ENCODE data around the gene LEMD2. TPM values are rescaled to one million over a fixed set of nuclear protein-coding genes. Genes with fewer than 3 reads are reported as not detected.
A peak's percentile ranks its signal among the peaks of the same experiment; 100 is the strongest.

LEMD2 gene
- total and polyA plus RNA-seq, 5 donors from 2014 or later: 25.7 to 102 (median 32.1) TPM

DNA sequence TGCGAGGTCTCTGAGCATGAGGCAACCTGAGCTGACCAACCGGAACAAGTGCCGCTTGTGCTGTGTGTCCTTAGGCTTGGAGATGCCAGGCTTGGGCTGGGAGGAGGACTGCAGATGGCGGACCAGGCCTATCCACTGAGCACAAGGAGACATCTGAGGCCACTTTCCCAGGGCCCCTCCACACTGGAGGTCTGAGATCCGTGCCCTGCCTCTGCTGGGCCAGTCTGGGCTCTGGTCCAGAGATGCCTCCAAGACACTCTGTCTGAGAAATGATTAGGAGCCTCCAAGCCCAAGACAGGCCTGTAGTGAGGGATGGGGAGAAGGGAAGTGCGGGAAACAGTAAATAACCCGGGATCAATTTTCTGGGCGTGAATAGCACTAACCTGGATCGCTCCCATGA, 17.9 kb upstream of the LEMD2 start:
- ATAC-seq (ENCODE audit: low read depth in 2 of 2): no peak
- Histone ChIP-seq H3K4me1 (ENCODE audit: control insufficient read depth, insufficient read depth, low read length, poor library complexity, severe bottlenecking) (peaks cover 15% of the 10 kb centered on the region), H3K4me3 (ENCODE audit: low read depth, low read length) (no peak overlapping the region), H3K27me3 (ENCODE audit: control insufficient read depth, insufficient read depth, low read length) (peaks cover 9% of the 10 kb centered on the region), H3K27ac (ENCODE audit: insufficient read depth, low read length, poor library complexity, severe bottlenecking) (no peak overlapping the region), H3K36me3 (ENCODE audit: control insufficient read depth, insufficient read depth, low read length) (no peaks in the 10 kb centered on the region), H3K9me3 (ENCODE audit: control insufficient read depth in 2 of 2, low read length in 2 of 2) (no peaks in the 10 kb centered on the region)
- H3K9me3 Mint-ChIP-seq: peaks cover 0 to 4% (median 0%) of the 10 kb centered on the region in 7 donors
- no peak overlapping the region for H3K27ac Mint-ChIP-seq
- no peak overlapping the region for H3K4me3 Mint-ChIP-seq
- DNase-seq: no peak
- H3K4me1 Mint-ChIP-seq: peaks cover 8 to 23% (median 15%) of the 10 kb centered on the region in 4 donors
- no peaks in the 10 kb centered on the region for H3K36me3 Mint-ChIP-seq
- H3K27me3 Mint-ChIP-seq: peaks cover 50% of the 10 kb centered on the region

DNA sequence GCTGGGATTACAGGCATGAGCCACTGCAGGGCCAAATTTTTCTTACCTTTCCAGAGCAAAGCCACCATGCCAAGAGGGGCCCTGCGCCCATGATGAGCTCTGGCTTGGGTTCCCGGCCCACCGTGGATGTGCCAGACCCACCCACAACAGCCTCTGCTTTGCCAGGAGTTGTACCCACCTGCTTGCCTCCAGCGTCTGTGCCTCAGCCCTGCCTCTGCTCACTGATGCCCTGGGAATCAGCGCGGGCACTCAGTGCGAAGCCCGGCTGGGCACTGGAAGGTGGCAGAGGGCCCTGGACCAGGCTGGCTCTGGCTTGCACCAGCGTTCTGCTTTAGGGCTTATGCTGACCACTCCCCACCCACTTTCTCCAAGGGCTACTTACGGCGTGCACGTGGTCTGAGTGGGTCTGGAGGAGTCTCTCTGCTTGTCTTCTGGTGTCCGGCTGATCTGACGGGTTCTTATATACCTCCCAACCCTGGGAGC, 14.7 kb upstream of the LEMD2 start, which contains the start of gene MLN:
Gene MLN, minus strand, starts transcription at position 433 of the 483 bp plus-strand sequence. CDS start 2,840 bp downstream, outside the sequence.
- Histone ChIP-seq H3K4me1 (ENCODE audit: control insufficient read depth, insufficient read depth, low read length, poor library complexity, severe bottlenecking) (peaks cover 15% of the 10 kb centered on the region), H3K27me3 (ENCODE audit: control insufficient read depth, insufficient read depth, low read length) (peaks cover 2% of the 10 kb centered on the region), H3K27ac (ENCODE audit: insufficient read depth, low read length, poor library complexity, severe bottlenecking) (no peak within 1 kb of the TSS), H3K9me3 (ENCODE audit: control insufficient read depth in 2 of 2, low read length in 2 of 2) (no peaks in the 10 kb centered on the region), H3K36me3 (ENCODE audit: control insufficient read depth, insufficient read depth, low read length) (no peaks in the 10 kb centered on the region), H3K4me3 (ENCODE audit: low read depth, low read length) (no peak within 1 kb of the TSS)
- ATAC-seq (ENCODE audit: low read depth in 2 of 2) (no peak), DNase-seq (no peak)
- no peaks in the 10 kb centered on the region for H3K9me3 Mint-ChIP-seq
- peak within 1 kb of the TSS in 1 of 3 donors; percentile 10 for H3K27ac Mint-ChIP-seq
- H3K36me3 Mint-ChIP-seq: no peaks in the 10 kb centered on the region
- no peak within 1 kb of the TSS for H3K4me3 Mint-ChIP-seq
- H3K27me3 Mint-ChIP-seq: peaks cover 37% of the 10 kb centered on the region
- peaks cover 8 to 17% (median 14%) of the 10 kb centered on the region in 4 donors for H3K4me1 Mint-ChIP-seq

DNA sequence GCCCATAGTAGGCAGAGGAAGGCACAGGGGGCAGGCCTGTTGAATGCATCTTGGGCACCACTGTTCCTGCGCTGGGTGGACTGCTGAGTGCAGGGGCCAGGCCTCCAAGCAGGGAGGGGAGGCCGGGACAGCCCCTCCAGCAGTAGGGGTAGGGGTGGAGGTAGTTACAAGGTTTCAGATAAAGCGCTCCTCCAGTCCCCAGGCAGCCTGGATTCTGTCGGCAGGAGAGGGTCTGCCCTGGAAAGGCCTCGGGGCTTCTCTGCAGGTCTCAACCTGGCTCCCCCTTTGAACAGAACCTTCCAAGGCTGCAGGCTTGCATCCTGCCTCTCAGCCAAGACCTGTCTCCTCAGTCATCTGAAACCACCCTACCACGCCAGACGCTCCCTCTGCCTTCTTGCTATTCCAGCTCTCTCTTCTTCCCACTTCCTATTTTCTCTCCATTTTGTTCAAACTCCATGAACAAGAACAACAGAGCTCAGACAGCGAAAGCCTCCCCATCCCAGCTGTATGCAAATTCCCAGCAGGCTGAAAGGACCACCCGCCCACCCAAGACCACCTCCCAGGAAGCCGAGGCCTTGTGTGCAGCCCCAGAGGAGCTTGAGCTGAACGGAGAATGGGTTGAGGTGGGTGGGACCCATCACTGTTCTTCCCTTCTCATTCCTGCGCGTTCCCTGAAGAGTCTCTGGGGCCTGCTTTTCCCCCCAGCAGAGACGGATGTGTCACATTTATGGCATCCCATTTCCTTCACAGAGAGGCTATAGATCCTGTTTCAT, 13.4 kb upstream of the LEMD2 start:
- Mint-ChIP-seq H3K36me3 (no peaks in the 10 kb centered on the region), H3K4me3 (no peak overlapping the region), H3K4me1 (peaks cover 1 to 7% (median 5%) of the 10 kb centered on the region in 4 donors), H3K27ac (no peak overlapping the region), H3K27me3 (peaks cover 36% of the 10 kb centered on the region), H3K9me3 (no peaks in the 10 kb centered on the region)
- no peak for ATAC-seq (ENCODE audit: low read depth in 2 of 2)
- no peaks in the 10 kb centered on the region for H3K9me3 ChIP-seq (ENCODE audit: control insufficient read depth in 2 of 2, low read length in 2 of 2)
- no peak for DNase-seq
- H3K27ac ChIP-seq (ENCODE audit: insufficient read depth, low read length, poor library complexity, severe bottlenecking): no peak overlapping the region
- H3K4me1 ChIP-seq (ENCODE audit: control insufficient read depth, insufficient read depth, low read length, poor library complexity, severe bottlenecking): peaks cover 3% of the 10 kb centered on the region
- no peak overlapping the region for H3K4me3 ChIP-seq (ENCODE audit: low read depth, low read length)
- peaks cover 2% of the 10 kb centered on the region for H3K27me3 ChIP-seq (ENCODE audit: control insufficient read depth, insufficient read depth, low read length)
- no peaks in the 10 kb centered on the region for H3K36me3 ChIP-seq (ENCODE audit: control insufficient read depth, insufficient read depth, low read length)

GRCh38 chr6:33801611-33802010, 12.7 kb upstream of the LEMD2 start:
- no peak overlapping the region for H3K4me3 Mint-ChIP-seq
- H3K36me3 Mint-ChIP-seq: no peaks in the 10 kb centered on the region
- no peak overlapping the region for H3K27ac Mint-ChIP-seq
- peaks cover 0 to 5% (median 0%) of the 10 kb centered on the region in 4 donors for H3K4me1 Mint-ChIP-seq
- Histone ChIP-seq H3K27me3 (ENCODE audit: control insufficient read depth, insufficient read depth, low read length) (peaks cover 2% of the 10 kb centered on the region), H3K9me3 (ENCODE audit: control insufficient read depth in 2 of 2, low read length in 2 of 2) (no peaks in the 10 kb centered on the region), H3K4me3 (ENCODE audit: low read depth, low read length) (no peak overlapping the region), H3K36me3 (ENCODE audit: control insufficient read depth, insufficient read depth, low read length) (no peaks in the 10 kb centered on the region), H3K27ac (ENCODE audit: insufficient read depth, low read length, poor library complexity, severe bottlenecking) (no peak overlapping the region), H3K4me1 (ENCODE audit: control insufficient read depth, insufficient read depth, low read length, poor library complexity, severe bottlenecking) (no peaks in the 10 kb centered on the region)
- peaks cover 0 to 1% (median 0%) of the 10 kb centered on the region in 7 donors for H3K9me3 Mint-ChIP-seq
- ATAC-seq (ENCODE audit: low read depth in 2 of 2) (no peak), DNase-seq (no peak)
- H3K27me3 Mint-ChIP-seq: peaks cover 38% of the 10 kb centered on the region

DNA sequence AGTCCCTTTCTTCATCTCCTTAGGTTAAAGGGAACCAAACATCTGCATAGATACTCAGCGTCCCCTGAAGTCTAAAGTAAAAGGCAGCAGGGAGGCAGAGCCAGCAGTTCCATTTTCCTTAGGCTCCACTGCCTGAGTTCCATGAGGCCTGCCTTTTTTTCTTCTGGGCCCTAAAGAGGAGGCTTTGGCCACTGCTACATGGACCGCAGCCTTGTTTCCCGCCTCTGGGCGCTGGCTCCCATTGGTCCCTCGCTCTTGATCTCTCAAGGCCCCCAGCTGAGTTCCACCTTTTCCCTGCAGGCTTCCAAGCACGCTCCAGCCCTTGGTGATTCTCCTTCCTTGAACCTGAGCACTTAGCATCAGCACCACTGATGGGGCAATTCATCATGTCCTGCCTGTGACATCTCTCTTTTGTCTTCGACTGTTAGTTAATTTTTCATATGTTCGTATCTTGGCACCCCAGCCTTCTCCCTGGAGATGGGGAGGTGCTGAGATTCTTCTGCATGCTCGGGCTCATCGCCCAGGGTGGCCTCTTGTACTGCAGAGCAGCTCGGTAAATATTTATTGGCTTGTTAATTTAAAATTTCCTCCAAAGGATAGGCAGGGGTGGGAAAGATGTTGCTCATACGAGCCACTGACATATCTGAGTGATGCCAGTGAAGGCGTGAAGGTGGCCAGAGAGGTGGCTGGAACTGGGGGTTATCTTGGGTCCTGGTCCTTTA, 11.5 kb upstream of the LEMD2 start:
- Mint-ChIP-seq H3K9me3 (peaks cover 0 to 1% (median 0%) of the 10 kb centered on the region in 7 donors), H3K4me1 (peaks cover 0 to 5% (median 0%) of the 10 kb centered on the region in 4 donors), H3K27me3 (peaks cover 41% of the 10 kb centered on the region), H3K36me3 (no peaks in the 10 kb centered on the region), H3K4me3 (no peak overlapping the region), H3K27ac (no peak overlapping the region)
- no peaks in the 10 kb centered on the region for H3K9me3 ChIP-seq (ENCODE audit: control insufficient read depth in 2 of 2, low read length in 2 of 2)
- no peaks in the 10 kb centered on the region for H3K36me3 ChIP-seq (ENCODE audit: control insufficient read depth, insufficient read depth, low read length)
- H3K4me1 ChIP-seq (ENCODE audit: control insufficient read depth, insufficient read depth, low read length, poor library complexity, severe bottlenecking): no peaks in the 10 kb centered on the region
- DNase-seq (no peak), ATAC-seq (ENCODE audit: low read depth in 2 of 2) (no peak)
- H3K4me3 ChIP-seq (ENCODE audit: low read depth, low read length): no peak overlapping the region
- peaks cover 2% of the 10 kb centered on the region for H3K27me3 ChIP-seq (ENCODE audit: control insufficient read depth, insufficient read depth, low read length)
- no peak overlapping the region for H3K27ac ChIP-seq (ENCODE audit: insufficient read depth, low read length, poor library complexity, severe bottlenecking)

GRCh38 chr6:33799454-33800113, 10.7 kb upstream of the LEMD2 start:
- H3K4me3 ChIP-seq (ENCODE audit: low read depth, low read length): no peak overlapping the region
- ATAC-seq (ENCODE audit: low read depth in 2 of 2) (no peak), DNase-seq (no peak)
- H3K27me3 ChIP-seq (ENCODE audit: control insufficient read depth, insufficient read depth, low read length): no peaks in the 10 kb centered on the region
- H3K4me1 ChIP-seq (ENCODE audit: control insufficient read depth, insufficient read depth, low read length, poor library complexity, severe bottlenecking): no peaks in the 10 kb centered on the region
- Mint-ChIP-seq H3K27me3 (peaks cover 34% of the 10 kb centered on the region), H3K36me3 (no peaks in the 10 kb centered on the region), H3K4me3 (no peak overlapping the region), H3K27ac (peak overlapping the region in 1 of 3 donors; percentile 24), H3K4me1 (peaks cover 0 to 5% (median 0%) of the 10 kb centered on the region in 4 donors), H3K9me3 (peaks cover 0 to 1% (median 0%) of the 10 kb centered on the region in 7 donors)
- no peaks in the 10 kb centered on the region for H3K9me3 ChIP-seq (ENCODE audit: control insufficient read depth in 2 of 2, low read length in 2 of 2)
- no peak overlapping the region for H3K27ac ChIP-seq (ENCODE audit: insufficient read depth, low read length, poor library complexity, severe bottlenecking)
- H3K36me3 ChIP-seq (ENCODE audit: control insufficient read depth, insufficient read depth, low read length): no peaks in the 10 kb centered on the region

GRCh38 chr6:33798343-33798848, 9.5 kb upstream of the LEMD2 start:
- H3K27me3 ChIP-seq (ENCODE audit: control insufficient read depth, insufficient read depth, low read length): no peaks in the 10 kb centered on the region
- DNase-seq (no peak), ATAC-seq (ENCODE audit: low read depth in 2 of 2) (no peak)
- peaks cover 0 to 1% (median 0%) of the 10 kb centered on the region in 7 donors for H3K9me3 Mint-ChIP-seq
- H3K4me1 ChIP-seq (ENCODE audit: control insufficient read depth, insufficient read depth, low read length, poor library complexity, severe bottlenecking): no peaks in the 10 kb centered on the region
- no peak overlapping the region for H3K4me3 ChIP-seq (ENCODE audit: low read depth, low read length)
- H3K36me3 Mint-ChIP-seq: no peaks in the 10 kb centered on the region
- H3K4me1 Mint-ChIP-seq: peaks cover 0 to 5% (median 0%) of the 10 kb centered on the region in 4 donors
- no peak overlapping the region for H3K4me3 Mint-ChIP-seq
- no peaks in the 10 kb centered on the region for H3K9me3 ChIP-seq (ENCODE audit: control insufficient read depth in 2 of 2, low read length in 2 of 2)
- H3K27ac ChIP-seq (ENCODE audit: insufficient read depth, low read length, poor library complexity, severe bottlenecking): no peak overlapping the region
- peaks cover 33% of the 10 kb centered on the region for H3K27me3 Mint-ChIP-seq
- no peaks in the 10 kb centered on the region for H3K36me3 ChIP-seq (ENCODE audit: control insufficient read depth, insufficient read depth, low read length)
- no peak overlapping the region for H3K27ac Mint-ChIP-seq

Measured in CD4-positive, CD25-positive, alpha-beta regulatory T cell (primary cell).